Left hindlimb (tissue), 1 donor: Measurements from ENCODE around the gene GLT8D2.

Experiments used
- DNase-seq: peaks from one replicate; pipeline ENCODE4 v3.0.0-alpha.2; 2018

The GLT8D2 gene, protein sequence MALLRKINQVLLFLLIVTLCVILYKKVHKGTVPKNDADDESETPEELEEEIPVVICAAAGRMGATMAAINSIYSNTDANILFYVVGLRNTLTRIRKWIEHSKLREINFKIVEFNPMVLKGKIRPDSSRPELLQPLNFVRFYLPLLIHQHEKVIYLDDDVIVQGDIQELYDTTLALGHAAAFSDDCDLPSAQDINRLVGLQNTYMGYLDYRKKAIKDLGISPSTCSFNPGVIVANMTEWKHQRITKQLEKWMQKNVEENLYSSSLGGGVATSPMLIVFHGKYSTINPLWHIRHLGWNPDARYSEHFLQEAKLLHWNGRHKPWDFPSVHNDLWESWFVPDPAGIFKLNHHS

GRCh38 chr12:104049903-104050356, at the start of gene GLT8D2:
TSS of gene GLT8D2 (minus strand) at chr12:104050187. CDS start at chr12:104019648, 30,539 bp downstream.
- peak; percentile 90 for DNase-seq

- no peak for DNase-seq
Observed at GRCh38 chr12:104097954-104098353, 48.0 kb upstream of the GLT8D2 start.

DNA sequence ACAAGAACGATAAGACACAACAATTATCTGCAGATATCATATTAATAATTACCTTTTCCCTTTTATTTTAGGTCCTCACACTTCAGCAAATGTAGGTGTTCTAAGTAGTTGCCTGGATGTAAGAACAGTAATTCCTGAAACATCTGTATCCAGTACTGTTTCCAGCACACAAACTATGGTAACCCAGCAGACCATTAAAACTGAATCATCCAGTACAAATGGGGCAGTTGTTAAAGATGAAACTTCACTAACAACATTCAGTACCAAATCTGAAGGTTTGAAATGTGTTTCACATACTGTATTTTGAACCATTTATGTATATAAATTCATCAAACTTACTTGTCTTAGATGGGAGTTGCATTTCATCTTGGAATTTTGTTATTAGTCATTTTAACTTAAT, 45.3 kb upstream of the GLT8D2 start:
- DNase-seq: no peak

GRCh38 chr12:104094284-104094683, 44.3 kb upstream of the GLT8D2 start:
- no peak for DNase-seq

GRCh38 chr12:104091136-104091535, 41.1 kb upstream of the GLT8D2 start:
- no peak for DNase-seq

GRCh38 chr12:104090685-104091084, 40.7 kb upstream of the GLT8D2 start:
- no peak for DNase-seq

DNA sequence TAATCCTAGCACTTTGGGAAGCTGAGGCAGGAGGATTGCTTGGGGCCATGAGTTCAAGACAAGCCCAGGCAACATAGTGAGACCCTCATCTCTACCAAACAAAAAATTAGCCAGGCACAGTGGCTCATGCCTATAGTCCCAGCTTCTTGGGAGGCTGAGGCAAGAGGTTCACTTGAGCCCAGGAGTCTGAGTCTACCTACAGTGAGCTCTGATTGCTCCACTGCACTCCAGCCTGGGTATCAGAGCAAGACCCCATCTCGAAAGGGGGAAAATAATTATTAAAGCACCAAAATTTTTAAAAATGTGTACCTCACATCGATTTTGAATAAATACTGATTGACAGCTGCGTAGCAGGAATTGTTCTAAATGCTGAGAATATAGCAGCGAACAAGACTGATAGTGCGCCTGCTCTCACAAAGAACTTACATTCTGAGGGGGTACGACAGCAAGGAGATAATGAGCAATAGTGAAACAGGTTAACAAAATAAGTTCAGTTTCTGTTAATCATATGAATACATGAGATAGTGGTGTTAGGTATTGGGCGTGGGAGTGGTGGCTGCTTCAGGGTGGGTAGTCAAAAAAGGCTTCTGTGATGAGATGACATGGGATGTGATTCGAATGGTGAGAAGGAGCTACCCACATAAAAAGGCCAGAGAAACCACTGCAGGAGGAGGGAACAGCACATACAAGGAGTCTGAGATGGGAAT, 33.9 kb upstream of the GLT8D2 start:
- no peak for DNase-seq

DNA sequence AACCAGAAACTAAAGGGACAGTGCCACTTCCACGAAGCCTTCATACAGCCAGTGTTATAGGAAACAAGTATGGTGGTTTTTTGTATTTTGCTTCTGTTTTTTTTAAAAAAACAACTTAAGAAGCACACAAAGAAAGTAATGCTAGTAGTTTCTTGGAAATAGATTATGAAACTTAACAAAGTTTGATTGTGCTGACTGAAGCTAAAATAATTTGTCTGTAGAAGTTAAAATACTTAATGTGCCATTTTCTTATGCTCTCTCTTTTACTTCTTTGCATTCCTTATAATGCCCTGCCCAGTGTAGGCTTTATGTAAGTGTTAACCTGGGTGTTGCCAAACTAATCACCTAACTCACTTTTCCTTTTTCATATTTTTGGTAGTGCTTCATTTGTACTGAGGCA, 30.8 kb upstream of the GLT8D2 start:
- no peak for DNase-seq

DNA sequence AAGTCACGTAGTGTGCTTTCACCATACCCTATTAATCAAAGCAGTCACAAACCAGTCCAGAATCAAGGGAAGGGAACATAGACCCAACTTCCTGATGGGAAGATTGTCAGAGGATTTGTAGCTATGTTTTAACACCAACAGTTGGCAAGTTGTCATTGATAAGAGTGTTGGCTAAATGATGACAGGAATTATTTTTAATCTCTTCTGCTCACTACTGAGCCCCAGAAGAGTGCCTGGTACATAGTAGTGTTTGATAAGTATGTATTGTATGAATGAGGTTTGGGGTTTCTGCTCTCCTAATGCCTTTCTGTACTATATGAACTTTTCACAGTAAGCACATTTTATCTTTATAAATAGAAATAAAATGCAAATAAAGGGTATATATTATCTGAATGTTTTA, 29.0 kb upstream of the GLT8D2 start:
- no peak for DNase-seq

- no peak for DNase-seq
Observed at GRCh38 chr12:104073699-104074098, 23.7 kb upstream of the GLT8D2 start.

DNA sequence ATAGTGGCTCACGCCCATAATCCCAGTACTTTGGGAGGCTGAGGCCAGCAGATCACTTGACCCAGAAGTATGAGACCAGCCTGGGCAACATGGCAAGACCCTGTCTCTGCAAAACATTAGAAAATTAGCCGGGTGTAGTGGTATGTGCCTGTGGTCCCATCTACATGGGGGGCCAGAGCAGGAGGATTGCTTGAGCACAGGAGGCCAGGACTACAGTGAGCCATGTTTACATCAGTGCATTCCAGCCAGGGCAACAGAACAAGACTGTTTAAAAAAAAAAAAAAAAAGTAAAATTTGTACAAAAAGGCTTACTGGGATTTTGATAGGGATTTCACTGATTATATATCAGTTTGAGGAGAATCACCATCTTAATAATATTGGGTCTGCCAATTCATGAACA, 22.1 kb upstream of the GLT8D2 start:
- DNase-seq: no peak

- DNase-seq: no peak
Observed at GRCh38 chr12:104064842-104065427, 14.9 kb upstream of the GLT8D2 start.

- DNase-seq: peak; percentile 96
Observed at GRCh38 chr12:104064031-104064841, 14.2 kb upstream of the GLT8D2 start, which contains the start of gene HCFC2. TSS of gene HCFC2 (plus strand) at chr12:104064531. CDS start at chr12:104064561, 30 bp downstream.

DNA sequence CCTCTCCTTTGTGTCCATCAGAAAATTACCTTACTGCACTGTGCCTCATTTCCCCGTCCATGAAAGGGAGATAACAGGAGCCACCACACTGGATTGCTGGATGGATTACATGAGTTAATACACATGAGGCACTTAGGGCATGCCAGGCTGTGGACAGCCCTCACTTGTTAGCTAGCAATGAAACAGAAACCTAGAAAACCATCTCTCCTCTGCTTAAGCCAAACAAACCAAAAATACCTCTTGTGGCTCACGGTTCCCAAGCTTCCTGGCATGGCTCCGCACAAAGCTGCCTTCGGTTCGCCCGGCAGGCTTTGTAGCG, 13.7 kb upstream of the GLT8D2 start:
- DNase-seq: no peak

DNA sequence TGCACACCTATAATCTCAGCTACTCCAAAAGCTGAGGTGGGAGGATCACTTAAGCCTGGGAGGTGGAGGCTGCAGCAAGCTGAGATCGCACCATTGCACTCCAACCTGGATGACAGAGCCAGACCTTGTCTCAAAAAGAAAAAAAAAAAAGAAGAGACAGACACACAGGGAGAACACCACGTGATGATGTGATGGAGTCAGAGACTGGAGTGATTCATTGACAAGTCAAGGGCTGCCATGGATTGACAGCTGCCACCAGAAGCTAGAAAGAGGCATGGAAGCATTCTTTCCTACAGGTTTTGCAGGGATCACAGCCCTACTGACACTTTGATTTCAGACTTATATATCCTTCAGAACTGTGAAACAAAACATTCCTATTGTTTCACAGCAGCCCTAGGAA, 10.8 kb upstream of the GLT8D2 start:
- DNase-seq: no peak

DNA sequence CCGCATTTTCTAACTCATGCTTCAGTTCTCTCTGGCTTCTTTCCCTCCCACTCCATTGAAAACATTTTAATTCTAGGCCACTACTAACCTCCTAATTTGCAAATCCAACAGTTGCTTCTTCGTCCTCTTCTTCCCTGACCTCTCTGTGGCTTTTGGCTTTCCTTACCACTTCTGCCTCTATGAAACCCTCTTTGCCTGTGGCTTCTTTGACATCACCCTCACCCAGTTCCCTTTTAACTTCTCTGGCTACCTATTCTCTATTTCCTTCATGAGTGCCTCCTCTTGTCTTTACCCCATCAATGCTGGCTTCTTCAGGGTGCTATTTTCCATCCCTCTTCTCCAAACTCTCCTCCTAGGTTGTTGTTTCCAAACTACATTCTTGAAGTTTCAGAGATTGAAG, 10.0 kb upstream of the GLT8D2 start:
- DNase-seq: no peak

DNA sequence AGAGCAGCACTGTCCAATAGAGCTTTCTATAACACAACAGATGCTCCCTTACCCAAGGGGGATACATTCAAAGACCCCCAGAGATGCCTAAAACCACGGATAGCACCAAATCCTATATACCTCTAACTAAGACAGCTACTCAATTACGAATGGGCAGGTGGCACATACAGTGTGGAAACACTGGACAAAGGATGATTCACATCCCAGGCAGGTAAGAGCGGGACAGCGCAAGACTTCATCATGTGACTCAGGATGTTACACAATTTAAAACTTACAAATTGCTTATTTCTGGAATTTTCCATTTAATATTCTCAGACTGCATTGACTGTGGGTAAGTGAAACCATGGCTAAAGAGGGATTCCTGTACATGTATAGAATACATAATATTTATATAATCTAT, 8.8 kb upstream of the GLT8D2 start:
- DNase-seq: no peak

DNA sequence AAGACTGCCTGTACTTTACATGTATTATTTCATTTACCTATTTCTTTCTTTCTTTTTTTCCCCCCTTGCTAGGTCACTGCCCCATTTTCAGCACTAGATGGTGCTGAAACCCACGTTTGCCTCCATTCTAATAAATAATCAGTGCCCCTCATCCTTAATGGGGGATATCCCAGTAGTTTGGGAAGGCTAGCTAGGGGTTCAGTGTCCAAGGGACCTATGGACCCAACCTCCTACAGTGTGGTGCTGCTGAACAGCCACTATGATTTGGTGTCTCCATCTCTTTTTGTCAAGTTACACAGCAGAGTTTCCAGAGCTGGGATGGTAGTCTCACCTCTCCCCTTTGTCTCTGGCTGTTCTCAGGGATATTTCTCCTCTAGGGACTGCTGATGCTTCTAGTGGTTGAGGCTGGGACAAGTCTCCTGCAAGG, 7.8 kb upstream of the GLT8D2 start:
- DNase-seq: no peak

GRCh38 chr12:104056419-104056972, 6.5 kb upstream of the GLT8D2 start:
- no peak for DNase-seq

DNA sequence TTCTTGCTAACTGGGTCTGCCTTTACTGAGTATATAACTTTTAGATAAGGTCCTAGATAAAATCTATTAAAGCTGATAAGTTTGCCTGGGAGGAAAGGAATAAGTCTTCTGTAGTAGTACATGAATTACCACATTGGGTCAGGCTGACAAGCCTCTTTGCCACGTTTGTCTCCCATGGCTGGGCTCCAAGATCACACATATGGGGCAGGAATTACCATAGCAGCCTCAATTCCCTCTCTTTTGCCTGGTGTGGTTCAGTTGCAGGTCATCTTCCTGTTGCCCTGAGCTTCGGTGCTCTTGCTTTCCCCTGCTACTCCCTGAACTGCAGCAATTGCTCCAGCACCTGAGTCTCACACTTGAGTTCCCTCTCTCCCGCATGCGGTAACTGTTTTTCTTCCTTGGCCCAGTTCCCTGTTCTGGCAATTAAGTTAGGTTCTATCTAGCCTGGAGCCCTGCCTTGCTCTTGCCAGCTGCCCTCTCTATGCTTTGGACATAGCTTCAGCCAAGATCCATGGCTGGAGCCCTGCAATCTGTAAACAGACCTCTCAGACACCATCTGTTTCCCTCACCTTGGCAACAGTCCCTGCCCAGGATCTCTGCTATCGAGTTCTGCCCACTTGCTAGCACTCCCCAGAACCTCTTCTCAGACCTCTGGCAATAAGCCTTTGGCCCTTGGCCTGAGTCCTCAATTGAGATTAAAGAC, 5.8 kb upstream of the GLT8D2 start:
- DNase-seq: peak; percentile 70

GRCh38 chr12:104054681-104055346, 4.8 kb upstream of the GLT8D2 start:
- no peak for DNase-seq

GRCh38 chr12:104050436-104050835, 449 bp upstream of the GLT8D2 start:
- no peak for DNase-seq
